ENCODE results near the gene DNM3.

DNA sequence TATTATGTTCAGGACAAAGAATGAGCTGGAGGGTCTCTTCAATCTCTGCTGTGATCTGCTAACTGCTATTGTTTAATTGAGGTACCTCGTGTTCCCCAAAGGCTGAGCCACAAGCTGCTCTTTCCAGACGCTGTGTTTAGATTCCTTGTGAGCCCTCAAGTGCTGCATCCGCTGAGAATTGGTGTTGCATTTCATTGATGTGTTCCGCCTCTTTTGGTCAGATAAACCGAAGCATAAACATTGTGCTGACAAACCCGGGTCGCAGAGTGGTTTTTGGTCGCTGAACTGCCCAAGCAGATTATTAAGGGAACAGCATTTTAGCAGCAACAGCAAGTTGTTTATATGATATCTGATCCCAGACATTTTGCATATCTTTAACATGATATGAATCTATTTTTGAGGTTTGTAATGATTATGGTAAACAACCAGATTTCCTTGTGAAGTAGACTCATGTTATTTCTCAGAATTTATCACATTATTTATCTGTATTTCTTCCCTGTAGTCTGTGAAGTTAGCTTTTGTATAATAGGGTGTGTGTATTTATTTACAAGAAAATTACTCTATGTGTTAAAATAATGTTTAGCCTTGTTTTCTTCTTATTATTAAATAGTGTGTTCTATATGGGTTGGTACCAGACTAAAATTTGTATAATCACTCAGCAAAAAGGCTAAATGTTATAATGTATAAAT lies 362.0 kb downstream of the DNM3 start:
- TF ChIP-seq CTCF (IDR thresholded peaks at IDR 0.05) (no peak), RCOR1 (IDR thresholded peaks at IDR 0.05; ENCODE audit: low read length) (no peak), CHD2 (IDR thresholded peaks at IDR 0.05; ENCODE audit: low read length, partially characterized antibody) (no peak), IRF3 (IDR thresholded peaks at IDR 0.05; ENCODE audit: low read depth, low read length) (no peak), NRF1 (IDR thresholded peaks at IDR 0.05; ENCODE audit: low read depth, low read length) (no peak), ZBTB33 (IDR thresholded peaks at IDR 0.05; ENCODE audit: borderline replicate concordance, low read depth) (no peak), SMC3 (IDR thresholded peaks at IDR 0.05; ENCODE audit: low read depth, low read length) (no peak), RAD21 (IDR thresholded peaks at IDR 0.05; ENCODE audit: low read length) (no peak), TAF1 (IDR thresholded peaks at IDR 0.05; ENCODE audit: borderline replicate concordance, low read depth, low read length) (no peak)
- TF ChIP-seq, protein P1, sequence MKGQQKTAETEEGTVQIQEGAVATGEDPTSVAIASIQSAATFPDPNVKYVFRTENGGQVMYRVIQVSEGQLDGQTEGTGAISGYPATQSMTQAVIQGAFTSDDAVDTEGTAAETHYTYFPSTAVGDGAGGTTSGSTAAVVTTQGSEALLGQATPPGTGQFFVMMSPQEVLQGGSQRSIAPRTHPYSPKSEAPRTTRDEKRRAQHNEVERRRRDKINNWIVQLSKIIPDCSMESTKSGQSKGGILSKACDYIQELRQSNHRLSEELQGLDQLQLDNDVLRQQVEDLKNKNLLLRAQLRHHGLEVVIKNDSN (IDR thresholded peaks at IDR 0.05; ENCODE audit: borderline replicate concordance, low read depth) = no peak
- TF ChIP-seq, protein P2, sequence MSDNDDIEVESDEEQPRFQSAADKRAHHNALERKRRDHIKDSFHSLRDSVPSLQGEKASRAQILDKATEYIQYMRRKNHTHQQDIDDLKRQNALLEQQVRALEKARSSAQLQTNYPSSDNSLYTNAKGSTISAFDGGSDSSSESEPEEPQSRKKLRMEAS (IDR thresholded peaks at IDR 0.05; ENCODE audit: low read depth) = no peak
